ENCODE data around the gene TMSB4X.
"Not testable (repeated sequence)": the region's sequence is repeated elsewhere in the genome, so short reads cannot be mapped to it uniquely, and the experiment has no call there.

Gene TMSB4X

DNA sequence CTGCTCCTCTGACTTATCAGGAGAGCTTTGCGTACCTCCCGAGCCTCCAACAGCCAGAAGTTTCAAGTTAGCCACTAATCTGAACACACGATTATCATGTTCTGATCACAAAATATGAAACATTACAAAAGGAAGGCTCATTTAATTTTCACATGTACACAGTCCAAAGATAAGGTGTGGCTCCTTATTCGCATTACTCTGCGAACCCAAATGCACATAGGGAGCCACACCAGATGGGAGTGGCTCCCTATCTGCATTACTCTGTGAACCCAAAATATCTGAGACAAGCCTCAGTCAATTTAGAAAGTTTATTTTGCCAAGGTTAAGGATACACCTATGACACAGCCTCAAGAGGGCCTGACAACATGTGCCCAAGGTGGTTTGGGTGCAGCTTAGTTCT is 40.1 kb upstream of the TMSB4X start:
- no peak for ATAC-seq
- no peak for TF ChIP-seq OSR1 (CRISPR knock-in tag; IDR thresholded peaks at IDR 0.05)
- TF ChIP-seq TOX (CRISPR knock-in tag; IDR thresholded peaks at IDR 0.05; ENCODE audit: borderline replicate concordance), result no peak
- no peak for TF ChIP-seq SNAI2 (CRISPR knock-in tag; IDR thresholded peaks at IDR 0.05)

DNA sequence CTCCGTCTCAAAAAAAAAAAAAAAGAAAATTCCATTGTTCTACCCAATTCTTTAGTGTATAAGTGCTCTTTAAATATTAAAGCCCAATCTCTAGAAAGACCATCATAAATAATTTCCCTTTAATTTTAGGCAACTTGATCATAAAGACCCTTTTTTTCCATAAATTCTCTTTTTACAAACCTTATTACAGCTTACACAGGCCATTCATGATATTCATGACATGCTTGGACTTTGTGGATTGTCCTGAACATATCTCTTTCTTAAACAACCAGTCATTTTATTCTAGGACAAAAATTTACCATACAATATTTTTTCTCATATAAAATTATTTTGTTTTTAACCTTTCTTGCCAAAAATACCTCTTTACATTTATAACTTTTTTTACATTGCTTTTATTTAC is 38.0 kb upstream of the TMSB4X start:
- TF ChIP-seq RARB (CRISPR knock-in tag; IDR thresholded peaks at IDR 0.05) (no peak), TOX (CRISPR knock-in tag; IDR thresholded peaks at IDR 0.05; ENCODE audit: borderline replicate concordance) (no peak), ZC3H10 (CRISPR knock-in tag; IDR thresholded peaks at IDR 0.05) (no peak), ZNF70 (CRISPR knock-in tag; IDR thresholded peaks at IDR 0.05) (no peak), SNAI2 (CRISPR knock-in tag; IDR thresholded peaks at IDR 0.05) (no peak), ZNF565 (CRISPR knock-in tag; conservative IDR thresholded peaks at IDR 0.05; ENCODE audit: low read depth) (no peak), OSR1 (CRISPR knock-in tag; IDR thresholded peaks at IDR 0.05) (no peak), ZFP30 (CRISPR knock-in tag; IDR thresholded peaks at IDR 0.05) (no peak), TCF4 (CRISPR knock-in tag; IDR thresholded peaks at IDR 0.05; ENCODE audit: borderline replicate concordance) (no peak), ZNF8 (CRISPR knock-in tag; IDR thresholded peaks at IDR 0.05) (no peak), CSDC2 (CRISPR knock-in tag; IDR thresholded peaks at IDR 0.05) (no peak), ZFP3 (CRISPR knock-in tag; IDR thresholded peaks at IDR 0.05) (no peak), ISL1 (CRISPR knock-in tag; IDR thresholded peaks at IDR 0.05) (no peak), BACH2 (CRISPR knock-in tag; IDR thresholded peaks at IDR 0.05; ENCODE audit: borderline replicate concordance) (no peak), ARNTL (CRISPR knock-in tag; IDR thresholded peaks at IDR 0.05; ENCODE audit: borderline replicate concordance, low read depth) (no peak), PPARA (CRISPR knock-in tag; IDR thresholded peaks at IDR 0.05; ENCODE audit: borderline replicate concordance) (no peak)
- TF ChIP-seq, protein P1, sequence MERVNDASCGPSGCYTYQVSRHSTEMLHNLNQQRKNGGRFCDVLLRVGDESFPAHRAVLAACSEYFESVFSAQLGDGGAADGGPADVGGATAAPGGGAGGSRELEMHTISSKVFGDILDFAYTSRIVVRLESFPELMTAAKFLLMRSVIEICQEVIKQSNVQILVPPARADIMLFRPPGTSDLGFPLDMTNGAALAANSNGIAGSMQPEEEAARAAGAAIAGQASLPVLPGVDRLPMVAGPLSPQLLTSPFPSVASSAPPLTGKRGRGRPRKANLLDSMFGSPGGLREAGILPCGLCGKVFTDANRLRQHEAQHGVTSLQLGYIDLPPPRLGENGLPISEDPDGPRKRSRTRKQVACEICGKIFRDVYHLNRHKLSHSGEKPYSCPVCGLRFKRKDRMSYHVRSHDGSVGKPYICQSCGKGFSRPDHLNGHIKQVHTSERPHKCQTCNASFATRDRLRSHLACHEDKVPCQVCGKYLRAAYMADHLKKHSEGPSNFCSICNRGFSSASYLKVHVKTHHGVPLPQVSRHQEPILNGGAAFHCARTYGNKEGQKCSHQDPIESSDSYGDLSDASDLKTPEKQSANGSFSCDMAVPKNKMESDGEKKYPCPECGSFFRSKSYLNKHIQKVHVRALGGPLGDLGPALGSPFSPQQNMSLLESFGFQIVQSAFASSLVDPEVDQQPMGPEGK (CRISPR knock-in tag; IDR thresholded peaks at IDR 0.05; ENCODE audit: borderline replicate concordance), result no peak
- TF ChIP-seq, protein P2, sequence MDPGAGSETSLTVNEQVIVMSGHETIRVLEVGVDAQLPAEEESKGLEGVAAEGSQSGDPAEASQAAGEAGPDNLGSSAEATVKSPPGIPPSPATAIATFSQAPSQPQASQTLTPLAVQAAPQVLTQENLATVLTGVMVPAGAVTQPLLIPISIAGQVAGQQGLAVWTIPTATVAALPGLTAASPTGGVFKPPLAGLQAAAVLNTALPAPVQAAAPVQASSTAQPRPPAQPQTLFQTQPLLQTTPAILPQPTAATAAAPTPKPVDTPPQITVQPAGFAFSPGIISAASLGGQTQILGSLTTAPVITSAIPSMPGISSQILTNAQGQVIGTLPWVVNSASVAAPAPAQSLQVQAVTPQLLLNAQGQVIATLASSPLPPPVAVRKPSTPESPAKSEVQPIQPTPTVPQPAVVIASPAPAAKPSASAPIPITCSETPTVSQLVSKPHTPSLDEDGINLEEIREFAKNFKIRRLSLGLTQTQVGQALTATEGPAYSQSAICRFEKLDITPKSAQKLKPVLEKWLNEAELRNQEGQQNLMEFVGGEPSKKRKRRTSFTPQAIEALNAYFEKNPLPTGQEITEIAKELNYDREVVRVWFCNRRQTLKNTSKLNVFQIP (CRISPR knock-in tag; IDR thresholded peaks at IDR 0.05; ENCODE audit: borderline replicate concordance, low read depth), result no peak
- TF ChIP-seq, protein P3, sequence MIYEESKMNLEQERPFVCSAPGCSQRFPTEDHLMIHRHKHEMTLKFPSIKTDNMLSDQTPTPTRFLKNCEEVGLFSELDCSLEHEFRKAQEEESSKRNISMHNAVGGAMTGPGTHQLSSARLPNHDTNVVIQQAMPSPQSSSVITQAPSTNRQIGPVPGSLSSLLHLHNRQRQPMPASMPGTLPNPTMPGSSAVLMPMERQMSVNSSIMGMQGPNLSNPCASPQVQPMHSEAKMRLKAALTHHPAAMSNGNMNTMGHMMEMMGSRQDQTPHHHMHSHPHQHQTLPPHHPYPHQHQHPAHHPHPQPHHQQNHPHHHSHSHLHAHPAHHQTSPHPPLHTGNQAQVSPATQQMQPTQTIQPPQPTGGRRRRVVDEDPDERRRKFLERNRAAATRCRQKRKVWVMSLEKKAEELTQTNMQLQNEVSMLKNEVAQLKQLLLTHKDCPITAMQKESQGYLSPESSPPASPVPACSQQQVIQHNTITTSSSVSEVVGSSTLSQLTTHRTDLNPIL (CRISPR knock-in tag; IDR thresholded peaks at IDR 0.05; ENCODE audit: low read depth), result no peak
- TF ChIP-seq, protein P4, sequence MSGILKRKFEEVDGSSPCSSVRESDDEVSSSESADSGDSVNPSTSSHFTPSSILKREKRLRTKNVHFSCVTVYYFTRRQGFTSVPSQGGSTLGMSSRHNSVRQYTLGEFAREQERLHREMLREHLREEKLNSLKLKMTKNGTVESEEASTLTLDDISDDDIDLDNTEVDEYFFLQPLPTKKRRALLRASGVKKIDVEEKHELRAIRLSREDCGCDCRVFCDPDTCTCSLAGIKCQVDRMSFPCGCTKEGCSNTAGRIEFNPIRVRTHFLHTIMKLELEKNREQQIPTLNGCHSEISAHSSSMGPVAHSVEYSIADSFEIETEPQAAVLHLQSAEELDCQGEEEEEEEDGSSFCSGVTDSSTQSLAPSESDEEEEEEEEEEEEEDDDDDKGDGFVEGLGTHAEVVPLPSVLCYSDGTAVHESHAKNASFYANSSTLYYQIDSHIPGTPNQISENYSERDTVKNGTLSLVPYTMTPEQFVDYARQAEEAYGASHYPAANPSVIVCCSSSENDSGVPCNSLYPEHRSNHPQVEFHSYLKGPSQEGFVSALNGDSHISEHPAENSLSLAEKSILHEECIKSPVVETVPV (CRISPR knock-in tag; IDR thresholded peaks at IDR 0.05), result no peak
- no peak for ATAC-seq

DNA sequence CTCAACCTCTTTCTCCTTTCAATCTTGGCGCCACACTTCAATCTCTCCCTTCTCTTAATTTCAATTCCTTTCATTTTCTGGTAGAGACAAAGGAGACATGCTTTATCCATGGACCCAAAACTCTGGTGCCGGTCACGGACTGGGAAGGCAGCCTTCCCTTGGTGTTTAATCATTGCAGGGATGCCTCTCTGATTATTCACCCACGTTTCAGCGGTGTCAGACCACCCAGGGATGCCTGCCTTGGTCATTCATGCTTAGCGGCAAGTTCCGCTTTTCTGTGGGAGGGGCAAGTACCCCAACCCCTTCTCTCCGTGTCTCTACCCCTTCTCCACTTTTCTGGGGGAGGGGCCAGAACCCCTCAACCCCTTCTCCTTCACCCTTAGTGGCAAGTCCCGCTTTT is 34.4 kb upstream of the TMSB4X start:
- not testable (repeated sequence) for ATAC-seq

DNA sequence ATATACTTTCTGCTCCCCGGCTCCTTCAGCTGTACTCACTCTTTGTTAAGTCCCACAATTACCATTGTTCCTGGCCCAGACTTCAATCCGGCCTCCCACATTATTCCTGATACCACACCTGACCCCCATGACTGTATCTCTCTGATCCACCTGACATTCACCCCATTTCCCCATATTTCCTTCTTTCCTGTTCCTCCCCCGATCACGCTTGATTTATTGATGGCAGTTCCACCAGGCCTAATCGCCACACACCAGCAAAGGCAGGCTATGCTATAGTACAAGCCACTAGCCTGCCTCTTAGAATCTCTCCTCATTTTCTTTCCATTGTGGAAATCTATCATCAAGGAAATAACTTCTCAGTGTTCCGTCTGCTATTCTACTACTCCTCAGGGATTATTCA is 31.3 kb upstream of the TMSB4X start:
- not testable (repeated sequence) for ATAC-seq

DNA sequence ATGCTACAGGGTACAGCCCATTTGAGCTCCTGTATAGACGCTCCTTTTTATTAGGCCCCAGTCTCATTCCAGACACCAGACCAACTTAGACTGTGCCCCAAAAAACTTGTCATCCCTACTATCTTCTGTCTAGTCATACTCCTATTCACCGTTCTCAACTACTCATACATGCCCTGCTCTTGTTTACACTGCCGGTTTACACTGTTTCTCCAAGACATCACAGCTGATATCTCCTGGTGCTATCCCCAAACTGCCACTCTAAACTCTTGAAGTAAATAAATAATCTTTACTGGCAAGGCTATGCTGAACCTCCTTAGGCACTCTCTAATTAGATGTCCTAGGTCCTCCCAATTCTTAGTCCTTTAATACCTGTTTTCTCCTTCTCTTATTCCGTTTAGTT is 30.5 kb upstream of the TMSB4X start:
- not testable (repeated sequence) for ATAC-seq

DNA sequence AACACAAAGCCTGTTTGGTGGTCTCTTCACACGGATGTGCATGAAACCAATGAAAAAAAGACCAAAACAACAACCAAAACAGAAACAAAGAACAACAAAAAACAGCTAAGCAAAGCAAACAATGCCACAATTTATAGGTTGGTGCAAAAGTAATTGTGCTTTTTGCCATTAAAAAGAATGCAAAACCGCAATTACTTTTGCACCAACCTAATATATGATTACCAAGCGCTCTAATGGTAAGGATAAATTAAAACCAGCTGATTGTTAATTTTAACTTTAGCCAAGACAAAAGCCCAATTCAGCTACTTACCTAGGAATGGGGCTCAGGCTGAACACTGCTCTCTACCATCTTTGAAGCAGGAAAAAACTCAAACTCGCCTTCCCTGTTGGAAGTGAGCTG is 29.4 kb upstream of the TMSB4X start:
- no peak for ATAC-seq
- TF ChIP-seq, protein P5, sequence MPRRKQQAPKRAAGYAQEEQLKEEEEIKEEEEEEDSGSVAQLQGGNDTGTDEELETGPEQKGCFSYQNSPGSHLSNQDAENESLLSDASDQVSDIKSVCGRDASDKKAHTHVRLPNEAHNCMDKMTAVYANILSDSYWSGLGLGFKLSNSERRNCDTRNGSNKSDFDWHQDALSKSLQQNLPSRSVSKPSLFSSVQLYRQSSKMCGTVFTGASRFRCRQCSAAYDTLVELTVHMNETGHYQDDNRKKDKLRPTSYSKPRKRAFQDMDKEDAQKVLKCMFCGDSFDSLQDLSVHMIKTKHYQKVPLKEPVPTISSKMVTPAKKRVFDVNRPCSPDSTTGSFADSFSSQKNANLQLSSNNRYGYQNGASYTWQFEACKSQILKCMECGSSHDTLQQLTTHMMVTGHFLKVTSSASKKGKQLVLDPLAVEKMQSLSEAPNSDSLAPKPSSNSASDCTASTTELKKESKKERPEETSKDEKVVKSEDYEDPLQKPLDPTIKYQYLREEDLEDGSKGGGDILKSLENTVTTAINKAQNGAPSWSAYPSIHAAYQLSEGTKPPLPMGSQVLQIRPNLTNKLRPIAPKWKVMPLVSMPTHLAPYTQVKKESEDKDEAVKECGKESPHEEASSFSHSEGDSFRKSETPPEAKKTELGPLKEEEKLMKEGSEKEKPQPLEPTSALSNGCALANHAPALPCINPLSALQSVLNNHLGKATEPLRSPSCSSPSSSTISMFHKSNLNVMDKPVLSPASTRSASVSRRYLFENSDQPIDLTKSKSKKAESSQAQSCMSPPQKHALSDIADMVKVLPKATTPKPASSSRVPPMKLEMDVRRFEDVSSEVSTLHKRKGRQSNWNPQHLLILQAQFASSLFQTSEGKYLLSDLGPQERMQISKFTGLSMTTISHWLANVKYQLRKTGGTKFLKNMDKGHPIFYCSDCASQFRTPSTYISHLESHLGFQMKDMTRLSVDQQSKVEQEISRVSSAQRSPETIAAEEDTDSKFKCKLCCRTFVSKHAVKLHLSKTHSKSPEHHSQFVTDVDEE (CRISPR knock-in tag; IDR thresholded peaks at IDR 0.05), result no peak
- TF ChIP-seq RARB (CRISPR knock-in tag; IDR thresholded peaks at IDR 0.05), result no peak
- no peak for TF ChIP-seq OSR1 (CRISPR knock-in tag; IDR thresholded peaks at IDR 0.05)
- no peak for TF ChIP-seq ZNF8 (CRISPR knock-in tag; IDR thresholded peaks at IDR 0.05)
- TF ChIP-seq ISL1 (CRISPR knock-in tag; IDR thresholded peaks at IDR 0.05), result no peak
- TF ChIP-seq, protein P3 (CRISPR knock-in tag; IDR thresholded peaks at IDR 0.05; ENCODE audit: low read depth), result no peak
- TF ChIP-seq, protein P2 (CRISPR knock-in tag; IDR thresholded peaks at IDR 0.05; ENCODE audit: borderline replicate concordance, low read depth), result no peak
- TF ChIP-seq ARNTL (CRISPR knock-in tag; IDR thresholded peaks at IDR 0.05; ENCODE audit: borderline replicate concordance, low read depth), result no peak
- TF ChIP-seq ESRRG (CRISPR knock-in tag; IDR thresholded peaks at IDR 0.05), result no peak
